Measurements from ENCODE around the gene ALK.

Gene ALK

DNA sequence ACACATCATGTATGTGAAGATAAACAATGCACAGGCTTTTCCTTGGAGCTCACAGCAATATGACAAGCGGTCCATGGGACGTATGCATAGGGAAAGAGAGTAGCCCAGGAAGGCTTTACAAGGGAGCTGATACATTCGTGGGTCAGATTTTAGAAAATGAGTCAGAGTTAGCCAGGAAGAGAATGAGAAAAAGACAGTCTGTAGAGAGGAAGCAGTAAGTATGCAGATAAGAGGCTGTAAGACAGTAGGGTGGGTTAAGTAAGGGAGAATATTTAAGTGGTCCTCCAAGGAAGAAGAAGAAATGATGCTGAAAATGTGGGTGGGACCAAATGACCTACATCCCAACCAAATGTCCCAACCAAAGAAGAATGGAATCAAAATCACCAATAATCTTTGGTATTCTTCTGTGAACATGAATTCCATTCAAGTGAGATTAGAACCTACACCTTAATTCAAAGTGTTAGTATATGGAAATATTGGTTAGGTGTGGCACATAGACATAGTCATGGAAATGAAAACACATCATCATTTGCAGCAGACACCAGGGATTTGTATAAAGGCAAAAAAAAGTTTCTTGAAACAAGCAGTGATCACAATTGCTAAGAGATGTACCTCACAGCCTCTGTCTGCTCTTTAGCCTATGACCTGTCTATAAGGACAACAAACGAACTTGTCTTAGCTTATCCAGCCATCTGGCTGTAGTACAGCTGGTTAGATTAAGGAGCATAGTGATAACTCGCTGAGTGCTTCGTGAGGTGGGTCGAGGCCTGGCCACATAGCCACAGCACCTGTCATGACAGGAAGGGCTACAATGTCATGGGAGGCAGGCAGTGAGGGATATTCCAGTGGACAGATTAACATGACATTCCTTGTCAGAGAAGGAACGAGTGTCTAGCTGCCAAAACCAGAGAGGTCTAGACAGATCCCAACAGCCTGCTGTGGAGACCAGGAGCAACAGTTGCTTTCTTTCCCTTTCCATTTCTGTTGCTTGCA is 133.6 kb downstream of the ALK start:
- DNase-seq: no peak

DNA sequence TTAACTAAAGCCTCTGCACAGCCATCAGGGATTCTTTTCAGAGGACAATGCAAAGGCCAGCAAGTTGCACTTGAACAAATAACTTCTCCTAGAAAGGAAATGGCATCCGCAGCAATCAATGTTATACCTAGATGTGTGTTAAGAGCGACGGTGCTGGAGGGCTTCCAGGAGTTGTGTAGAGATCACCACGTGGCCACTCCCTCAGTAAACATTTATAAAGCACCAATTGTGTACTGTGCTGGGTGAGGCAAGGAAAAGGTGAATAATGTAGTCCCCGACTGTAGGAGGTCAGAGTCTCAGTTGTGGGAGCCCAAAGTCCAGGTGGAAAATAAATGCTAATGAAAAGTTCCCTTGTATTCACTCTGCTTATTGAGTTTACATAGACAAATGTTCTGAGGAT is 135.0 kb downstream of the ALK start:
- DNase-seq: no peak

DNA sequence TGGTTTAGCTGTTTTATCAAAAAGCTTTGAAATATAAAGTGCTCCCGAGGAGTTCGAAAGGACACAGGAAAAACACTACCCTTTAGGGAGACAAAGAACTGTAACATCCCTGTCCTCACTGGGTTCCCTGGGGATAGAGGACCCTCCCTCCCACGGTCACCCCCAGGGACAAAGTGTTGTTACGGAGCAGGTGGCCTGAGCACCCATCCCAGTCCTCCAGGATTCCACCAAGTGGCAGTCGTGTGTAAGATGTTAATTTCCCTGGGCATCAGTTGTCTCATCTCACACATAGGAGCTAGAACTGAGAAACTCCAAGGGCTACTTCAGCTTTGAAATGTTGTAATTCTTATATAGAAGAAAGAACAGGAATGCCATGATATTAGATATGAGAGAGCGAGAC is 137.7 kb downstream of the ALK start:
- no peak for DNase-seq

DNA sequence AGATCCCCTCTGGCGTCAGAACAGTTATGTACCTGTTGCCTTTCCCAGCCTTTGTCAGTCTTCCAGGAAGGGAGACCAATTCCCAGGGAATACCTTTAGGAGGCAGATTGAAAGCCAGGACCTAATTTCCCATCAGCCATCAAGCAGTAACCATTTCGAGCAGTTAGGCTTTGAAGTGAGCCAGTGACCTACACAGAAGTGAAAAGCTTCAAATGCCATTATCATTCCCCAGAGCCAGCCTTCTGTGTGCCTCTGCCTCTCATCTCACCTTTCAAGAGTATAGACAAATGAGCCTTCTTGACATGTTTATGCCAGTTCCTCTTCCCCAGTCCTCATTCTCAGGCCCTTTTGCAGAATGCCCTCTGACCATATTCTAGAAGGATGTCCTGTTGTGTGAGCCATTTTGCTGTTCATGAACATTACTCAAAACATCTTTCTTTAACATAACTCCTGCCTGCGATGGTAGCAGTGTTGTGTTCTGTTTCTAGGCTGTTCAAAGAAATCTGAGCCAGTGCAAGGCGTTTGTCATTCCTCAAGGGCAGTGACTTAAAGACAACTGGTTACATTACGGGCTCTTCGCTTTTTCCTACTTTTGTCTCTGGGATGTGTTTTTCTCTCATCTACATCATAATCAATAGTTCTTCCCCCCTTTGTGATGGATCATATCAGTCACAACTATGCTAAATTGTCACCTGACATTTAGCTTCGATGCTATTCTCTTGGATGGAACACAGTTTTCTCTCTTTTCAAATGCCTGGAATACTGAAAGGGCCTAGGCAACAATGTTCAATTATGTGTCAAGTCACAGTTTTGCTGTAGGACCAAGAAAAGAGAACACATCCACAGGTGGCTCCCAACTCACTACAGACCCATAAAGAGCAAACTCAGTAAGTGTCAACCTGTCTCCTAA is 138.6 kb downstream of the ALK start:
- no peak for DNase-seq

DNA sequence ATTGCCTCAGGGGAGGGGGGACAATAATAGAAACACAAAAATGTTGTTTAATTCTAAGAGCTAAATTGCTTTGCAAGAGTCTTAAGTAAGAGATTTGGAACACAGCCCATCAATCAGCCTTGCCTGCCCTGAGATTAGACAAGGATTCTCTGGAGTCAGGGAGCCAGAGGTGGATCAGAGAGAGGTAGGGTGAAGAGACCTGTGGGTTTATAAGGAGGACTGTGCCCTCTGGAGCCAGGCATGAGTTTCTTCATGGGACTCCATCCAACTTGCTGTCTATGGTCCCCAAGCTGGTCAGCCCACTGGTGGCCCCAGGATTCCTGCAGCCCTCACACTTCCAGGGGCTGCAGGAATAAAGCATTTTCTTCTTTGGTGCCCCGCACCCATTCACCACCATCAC is 139.3 kb downstream of the ALK start:
- no peak for DNase-seq

DNA sequence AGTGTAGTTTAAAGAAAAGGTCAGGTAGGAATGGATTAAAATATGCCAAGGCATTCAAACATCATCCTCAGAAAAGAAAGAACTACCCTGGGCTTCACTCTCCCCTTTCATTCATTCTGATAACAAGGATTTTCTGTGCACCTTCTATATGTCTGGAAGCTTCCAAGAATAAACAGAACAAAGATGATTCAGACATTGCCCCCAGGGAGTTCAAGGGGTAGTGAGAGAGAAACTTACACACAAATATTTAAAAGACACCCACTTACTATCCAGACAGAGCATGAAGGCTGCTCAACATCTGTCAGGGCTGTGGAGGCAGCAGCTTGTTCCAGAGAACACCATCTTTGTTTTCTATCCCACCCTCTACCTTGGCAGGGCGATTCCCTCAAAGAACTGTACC is 140.5 kb downstream of the ALK start:
- DNase-seq: no peak

DNA sequence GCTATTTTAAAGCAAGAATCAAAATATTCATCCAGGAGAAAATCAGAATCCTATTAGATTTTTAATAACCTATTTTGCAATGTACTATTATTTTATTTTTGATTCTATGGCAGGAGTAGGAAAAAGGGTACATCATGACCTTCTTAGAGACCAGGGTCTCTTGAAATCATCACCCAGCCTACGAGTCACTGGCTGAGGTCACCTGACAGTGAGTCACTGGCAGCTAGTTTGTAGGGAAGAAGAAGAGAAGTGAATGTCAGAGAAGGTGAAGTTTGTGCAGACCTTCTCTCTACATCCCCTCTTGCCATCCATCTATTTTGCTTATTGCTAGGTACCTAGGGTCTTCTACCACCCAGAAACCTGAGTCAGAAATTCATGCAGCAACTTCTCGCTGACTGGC is 144.2 kb downstream of the ALK start:
- no peak for DNase-seq

DNA sequence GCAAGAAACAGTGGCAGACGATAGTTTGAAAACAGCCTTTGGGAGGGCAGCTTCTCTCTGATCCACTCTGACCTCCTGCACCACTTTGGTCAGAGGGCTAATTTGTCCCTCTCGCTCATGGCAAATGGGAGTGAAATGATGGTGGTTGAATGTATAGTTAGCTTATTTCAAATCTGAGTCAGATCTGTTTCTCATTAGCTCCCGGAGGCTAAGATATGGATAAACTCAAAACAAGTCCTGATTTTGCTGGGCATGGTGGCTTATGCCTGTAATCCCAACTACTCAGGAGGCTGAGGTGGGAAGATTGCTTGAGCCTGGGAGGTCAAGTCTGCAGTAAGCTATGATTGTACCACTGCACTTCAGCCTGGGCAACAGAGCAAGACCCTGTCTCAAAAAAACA is 145.0 kb downstream of the ALK start:
- DNase-seq: no peak

DNA sequence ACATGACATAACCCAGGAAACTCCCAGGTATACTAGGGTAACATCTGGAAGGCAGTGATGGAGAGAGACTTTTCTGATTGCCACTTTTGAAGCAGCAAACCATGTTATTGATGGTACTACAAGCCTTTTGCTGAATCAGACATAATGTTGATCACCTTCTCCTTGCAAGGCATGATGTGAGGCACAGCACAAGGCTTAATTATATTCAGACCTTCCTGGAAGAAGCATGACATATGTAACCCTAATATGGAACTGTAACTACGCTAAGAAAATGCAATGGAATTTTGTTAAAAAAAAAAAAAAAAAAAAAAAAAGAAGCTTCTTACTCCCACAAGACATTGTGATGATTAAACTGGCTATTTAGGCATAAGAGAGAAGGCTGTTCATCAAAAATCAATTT is 145.4 kb downstream of the ALK start:
- no peak for DNase-seq

DNA sequence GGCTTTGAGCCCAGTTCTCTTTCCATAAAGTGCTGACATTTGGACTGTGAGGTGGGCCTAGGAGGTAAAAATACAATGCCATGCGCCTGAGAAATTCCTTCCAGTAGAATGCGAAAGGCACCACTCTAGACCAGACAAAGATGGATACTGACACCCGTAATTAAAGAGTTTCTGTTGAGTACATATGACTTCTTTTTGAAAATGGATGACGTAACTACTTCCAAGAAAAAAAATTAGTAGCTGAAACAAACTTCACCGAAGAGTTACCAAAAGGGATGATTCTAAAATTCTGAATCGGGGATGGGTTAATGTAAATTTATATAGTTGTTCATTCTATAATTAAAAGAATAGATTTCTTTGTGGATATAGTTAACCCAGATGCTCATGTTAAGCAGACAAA is 146.8 kb downstream of the ALK start:
- no peak for DNase-seq

DNA sequence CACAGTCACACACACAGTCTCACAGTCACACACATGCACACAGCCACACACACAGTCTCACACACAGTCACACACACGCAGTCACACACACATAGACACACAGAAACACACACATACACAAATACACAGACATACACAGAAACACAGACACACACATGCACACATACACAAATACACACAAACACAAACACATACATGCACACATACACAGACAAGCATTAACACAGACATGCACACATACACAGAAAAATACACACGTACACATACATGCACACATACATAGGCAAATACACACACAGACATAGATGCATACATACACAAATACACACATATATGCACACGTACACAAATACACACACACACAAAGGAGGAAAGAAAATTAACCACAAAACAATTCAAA is 150.5 kb downstream of the ALK start:
- no peak for DNase-seq

DNA sequence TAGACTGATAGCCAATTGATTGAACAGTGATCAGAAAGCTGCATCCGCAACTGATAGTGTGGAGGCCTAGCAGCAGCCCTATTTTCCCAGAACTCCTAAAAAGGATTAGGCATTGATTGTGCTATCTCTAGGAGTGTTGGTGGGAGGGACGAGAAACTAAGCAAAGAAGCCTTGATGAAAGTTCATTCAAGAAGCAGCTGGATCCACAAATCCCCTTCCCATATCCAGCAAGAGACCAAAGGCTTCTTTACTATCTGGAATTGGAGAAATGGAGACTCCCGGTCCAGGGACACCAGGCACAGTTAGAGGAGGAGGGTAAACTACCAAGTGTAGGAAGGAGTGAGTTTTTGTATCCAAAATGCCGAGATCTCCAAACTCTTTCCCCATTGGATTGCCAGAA is 151.5 kb downstream of the ALK start:
- DNase-seq: no peak

DNA sequence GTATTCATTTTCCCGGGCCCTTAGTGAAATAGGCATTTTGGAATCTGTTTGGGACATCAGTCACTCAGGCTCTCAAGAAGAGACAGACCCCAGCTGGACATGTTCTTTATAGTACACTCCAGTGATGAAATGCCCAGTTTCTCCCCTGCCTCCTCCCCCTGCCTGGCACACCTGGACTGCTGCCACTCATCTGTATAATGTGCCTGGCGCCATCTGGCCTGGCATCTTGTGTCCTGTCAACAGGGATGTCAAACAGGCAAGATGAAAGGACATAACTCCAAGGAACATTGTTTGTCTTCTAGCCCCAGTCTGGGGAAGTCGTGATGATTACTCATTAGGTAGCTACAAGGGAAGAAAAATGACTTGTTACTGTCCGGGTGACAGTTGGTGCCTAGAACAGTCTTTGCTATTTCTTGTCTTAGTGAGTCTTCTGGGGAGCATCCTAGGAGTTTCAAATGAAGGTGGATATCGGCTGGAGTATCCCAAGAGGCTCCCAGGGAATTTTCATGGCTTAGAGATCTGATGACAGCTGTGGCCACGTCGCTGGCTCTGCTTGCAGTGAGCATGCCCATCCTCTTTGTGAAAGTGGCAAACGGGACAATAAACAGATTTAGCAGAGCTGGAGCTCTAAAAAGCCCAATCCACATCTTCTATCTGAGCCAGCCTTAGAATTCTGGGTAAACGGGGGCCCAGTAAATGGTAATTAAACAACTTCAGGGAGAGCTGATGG is 153.6 kb downstream of the ALK start:
- no peak for DNase-seq

DNA sequence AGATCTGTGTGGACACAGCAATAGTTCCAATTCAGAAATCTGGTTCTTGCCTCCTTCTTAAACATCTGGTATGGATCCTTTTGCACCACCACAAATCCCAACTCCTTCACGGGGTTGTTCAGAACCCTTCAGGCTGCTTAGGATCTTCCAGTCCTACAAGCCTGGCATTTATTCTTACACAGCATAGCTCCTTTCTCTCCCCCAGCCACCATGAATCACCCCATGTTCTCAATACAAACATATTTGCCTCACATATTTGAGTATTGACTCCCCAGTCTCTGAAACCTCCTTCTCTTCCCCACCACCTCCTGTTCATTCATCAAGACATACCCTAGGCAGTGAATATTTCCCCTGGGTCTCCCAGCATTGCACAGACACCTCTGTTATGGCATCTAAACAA is 155.2 kb downstream of the ALK start:
- no peak for DNase-seq

DNA sequence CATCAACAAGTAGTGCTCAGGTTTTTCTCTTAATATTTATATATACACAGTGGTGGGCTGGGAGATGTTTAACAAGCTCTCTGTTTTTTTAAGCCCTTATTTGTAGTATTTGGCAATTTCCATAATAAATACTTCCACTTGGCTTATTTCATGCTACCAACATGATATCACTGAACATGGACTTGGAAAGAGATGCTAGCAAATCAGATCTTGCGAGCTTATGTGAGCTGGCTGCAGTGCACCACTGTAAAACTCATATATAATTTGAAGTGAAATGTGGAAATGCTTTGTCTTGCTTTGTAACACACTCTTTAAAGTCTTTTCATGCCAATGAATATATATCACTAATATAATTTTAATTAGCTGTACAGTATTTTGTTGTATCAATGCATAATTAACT is 155.7 kb downstream of the ALK start:
- DNase-seq: no peak

DNA sequence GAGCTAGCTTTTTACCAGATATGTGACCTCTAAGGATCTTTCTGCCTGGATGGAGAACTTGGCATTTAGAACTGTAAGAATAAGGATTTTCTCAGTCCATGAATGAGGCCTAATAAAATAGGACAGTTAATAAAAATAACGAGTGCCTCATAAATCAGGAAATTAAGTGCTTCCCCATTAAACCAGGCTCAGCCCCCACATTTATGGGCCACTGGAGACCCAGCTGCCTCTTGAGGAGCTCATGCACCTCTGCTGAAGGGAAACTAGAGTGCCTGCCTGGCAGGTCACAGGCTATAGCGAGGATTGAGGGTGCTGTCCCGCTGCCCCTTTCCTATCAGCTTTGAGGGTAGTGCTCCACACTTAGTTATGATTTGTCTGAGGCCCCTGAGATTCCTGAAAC is 158.0 kb downstream of the ALK start:
- no peak for DNase-seq

DNA sequence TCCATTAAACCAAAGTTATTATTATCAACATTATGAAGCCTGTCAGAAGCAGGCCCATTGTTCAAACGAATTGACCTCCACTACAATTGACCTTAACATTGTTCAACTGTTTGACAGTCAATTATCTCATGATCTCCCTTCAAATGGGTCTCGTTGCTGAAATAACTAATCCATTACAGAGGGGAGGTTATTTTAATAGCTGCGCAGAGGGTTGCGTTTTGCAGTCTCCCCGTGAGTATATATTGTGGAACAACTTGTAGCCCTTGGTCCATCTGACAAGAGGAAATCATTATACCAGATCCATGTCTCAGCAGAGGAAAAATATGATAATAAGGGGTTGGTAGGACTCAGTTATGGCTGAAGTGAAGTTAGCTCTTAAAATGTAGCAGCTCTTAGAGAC is 159.1 kb downstream of the ALK start:
- DNase-seq: no peak

DNA sequence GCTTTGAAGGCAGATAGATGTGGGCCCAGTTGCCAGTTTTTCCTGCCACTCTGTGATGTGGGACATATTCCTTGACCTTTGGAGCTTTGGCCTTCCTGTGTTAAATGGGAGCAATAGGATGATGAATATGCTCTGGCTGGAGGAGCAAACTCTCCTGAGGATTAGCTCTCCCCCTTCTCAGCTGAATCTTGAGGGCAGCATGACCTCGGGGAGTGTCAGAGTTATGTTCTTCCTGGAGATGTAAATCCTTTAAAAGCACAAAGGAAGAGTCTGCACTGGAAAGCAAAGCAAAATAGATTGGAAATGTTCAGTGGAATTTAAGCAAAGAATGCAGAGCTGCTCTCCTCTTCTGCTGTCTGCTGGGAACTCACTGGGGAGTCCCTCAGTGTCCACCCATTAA is 160.1 kb downstream of the ALK start:
- DNase-seq: no peak

DNA sequence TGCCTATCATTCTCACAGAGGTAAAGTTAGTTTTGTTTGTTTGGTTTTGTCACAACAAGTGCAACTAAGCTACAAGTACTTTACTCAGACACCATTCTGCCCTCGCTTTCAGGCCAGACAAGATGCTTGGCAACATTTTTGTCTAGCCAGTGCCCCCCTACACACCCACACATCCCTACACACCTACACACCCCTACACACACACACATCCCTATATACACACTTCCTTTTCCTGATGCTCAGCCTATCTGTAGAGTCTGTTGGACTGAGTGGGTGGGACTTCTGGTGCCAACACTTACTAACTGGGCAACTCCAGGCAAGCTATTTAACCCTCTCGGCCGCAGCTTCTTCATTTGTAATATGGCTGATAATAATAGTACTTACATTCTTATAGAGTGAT is 161.4 kb downstream of the ALK start:
- DNase-seq: no peak

DNA sequence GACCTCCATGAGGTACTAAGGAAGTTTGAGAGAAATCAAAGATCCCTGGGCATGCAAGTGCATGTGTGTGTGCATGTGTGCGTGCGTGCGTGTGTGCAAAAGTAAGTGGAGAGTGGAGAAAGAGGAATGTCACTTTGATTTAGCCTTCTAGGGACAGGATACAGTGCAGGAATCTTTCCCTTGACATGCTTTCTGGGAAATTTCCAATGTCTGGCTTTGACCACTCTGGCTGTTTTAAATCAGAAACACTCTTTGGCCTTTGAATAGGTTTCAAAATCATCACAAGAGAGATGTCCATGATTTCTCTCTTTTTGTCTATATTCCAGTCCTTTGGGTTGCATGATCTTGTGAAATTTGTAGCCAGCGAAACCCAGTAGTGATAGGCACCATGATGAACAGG is 162.0 kb downstream of the ALK start:
- DNase-seq: no peak

DNA sequence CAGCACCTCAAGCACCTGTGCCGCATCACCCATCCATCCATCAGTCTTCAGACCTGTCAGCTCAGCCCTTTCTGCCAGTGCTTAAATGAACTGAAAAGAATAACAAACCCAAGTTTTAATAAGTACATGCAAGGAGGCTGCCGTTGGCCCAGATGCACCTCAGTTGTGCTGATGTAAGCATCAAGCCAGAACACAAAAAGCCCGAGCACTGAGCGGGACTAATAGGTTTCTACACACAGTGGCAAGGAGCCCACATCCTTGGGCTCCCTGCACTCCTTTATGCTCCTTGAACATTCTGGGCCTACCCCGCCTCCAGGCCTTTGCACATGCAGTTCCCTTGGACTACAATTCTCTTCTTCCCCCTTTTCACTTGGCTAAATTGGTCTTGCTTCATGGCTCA is 165.6 kb downstream of the ALK start:
- DNase-seq: no peak

DNA sequence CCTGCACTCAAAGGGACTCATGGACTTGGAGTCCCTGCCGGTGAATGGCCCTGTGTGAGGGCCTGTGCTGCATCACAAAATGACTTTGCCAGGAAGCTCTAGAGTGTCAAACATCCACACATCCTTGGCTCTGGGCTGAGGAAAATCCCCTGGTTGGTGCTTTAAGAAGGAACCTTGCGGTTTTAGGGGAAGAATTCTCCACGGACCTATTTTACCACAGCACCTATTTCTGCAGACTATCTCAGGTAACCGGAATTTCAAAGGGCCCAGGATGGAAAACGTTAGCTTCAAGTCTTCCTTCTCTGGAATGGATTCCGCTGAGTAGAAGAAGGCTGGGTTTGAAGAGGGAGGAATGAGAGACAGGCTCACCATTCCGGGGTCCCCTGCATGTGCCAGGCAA is 166.2 kb downstream of the ALK start:
- no peak for DNase-seq
